Prostate gland (tissue), 2 donors: ENCODE results near the gene SEMA3G.

ENCODE experiments used
- POLR2A ChIP-seq: fragments of 450-650 bp; IDR thresholded peaks from one replicate; pipeline ENCODE4 v1.6.1; 2016; ENCODE audit warnings: antibody characterized with exemption, mild to moderate bottlenecking
- TF ChIP-seq, protein P1 (sequence below), 4 experiments: fragments of 200-600 bp in 2 of 4; fragments of 450-650 bp in 2 of 4; sonication (generic) in 2 of 4; IDR thresholded peaks; 1 replicate in 3 of 4; 2 replicates in 1 of 4; pipeline ENCODE4 v1.5.1; 2016 to 2019; ENCODE audit warnings: antibody characterized with exemption in 4 of 4, mild to moderate bottlenecking in 2 of 4, moderate library complexity in 2 of 4

DNA sequence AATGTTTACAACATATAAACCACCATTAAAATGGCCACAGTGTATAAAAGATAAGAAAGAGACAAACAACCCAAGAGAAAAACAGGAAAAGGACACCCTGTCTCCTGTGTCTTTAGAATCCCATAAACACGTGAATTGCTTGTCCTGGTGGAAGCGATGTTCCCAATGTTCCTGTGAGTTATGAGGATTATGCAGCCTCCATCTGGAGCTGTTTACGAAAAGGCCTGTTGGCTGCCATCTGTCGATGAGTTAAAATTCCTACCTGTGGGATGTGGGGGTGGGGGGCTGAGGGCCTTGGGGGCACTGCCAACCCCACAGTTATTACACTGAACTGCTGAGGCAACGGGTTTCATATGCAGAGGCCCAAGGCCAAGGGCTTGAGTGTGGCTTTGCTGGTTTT lies 24.1 kb upstream of the SEMA3G start:
- TF ChIP-seq, protein P1, sequence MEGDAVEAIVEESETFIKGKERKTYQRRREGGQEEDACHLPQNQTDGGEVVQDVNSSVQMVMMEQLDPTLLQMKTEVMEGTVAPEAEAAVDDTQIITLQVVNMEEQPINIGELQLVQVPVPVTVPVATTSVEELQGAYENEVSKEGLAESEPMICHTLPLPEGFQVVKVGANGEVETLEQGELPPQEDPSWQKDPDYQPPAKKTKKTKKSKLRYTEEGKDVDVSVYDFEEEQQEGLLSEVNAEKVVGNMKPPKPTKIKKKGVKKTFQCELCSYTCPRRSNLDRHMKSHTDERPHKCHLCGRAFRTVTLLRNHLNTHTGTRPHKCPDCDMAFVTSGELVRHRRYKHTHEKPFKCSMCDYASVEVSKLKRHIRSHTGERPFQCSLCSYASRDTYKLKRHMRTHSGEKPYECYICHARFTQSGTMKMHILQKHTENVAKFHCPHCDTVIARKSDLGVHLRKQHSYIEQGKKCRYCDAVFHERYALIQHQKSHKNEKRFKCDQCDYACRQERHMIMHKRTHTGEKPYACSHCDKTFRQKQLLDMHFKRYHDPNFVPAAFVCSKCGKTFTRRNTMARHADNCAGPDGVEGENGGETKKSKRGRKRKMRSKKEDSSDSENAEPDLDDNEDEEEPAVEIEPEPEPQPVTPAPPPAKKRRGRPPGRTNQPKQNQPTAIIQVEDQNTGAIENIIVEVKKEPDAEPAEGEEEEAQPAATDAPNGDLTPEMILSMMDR (IDR thresholded peaks at IDR 0.05): peak in 1 of 4 experiments; percentile 13
- TF ChIP-seq POLR2A: no peak
